Erythroblast (primary cell): ENCODE measurements around the gene CALY.

Source experiments
- DNase-seq, 2 experiments: peaks; one replicate each; lab custom pipeline; 2025; lab: John Stamatoyannopoulos, UW
- GATA1 ChIP-seq: IDR thresholded peaks from 2 replicates; pipeline ENCODE4 v1.6.1; 2011; ENCODE audit warnings: low read depth, mild to moderate bottlenecking, control low read depth, low read length, moderate library complexity
- POLR2A ChIP-seq: IDR thresholded peaks from 2 replicates; pipeline ENCODE4 v1.6.1; 2011; ENCODE audit warnings: mild to moderate bottlenecking, low read length

Gene CALY

DNA sequence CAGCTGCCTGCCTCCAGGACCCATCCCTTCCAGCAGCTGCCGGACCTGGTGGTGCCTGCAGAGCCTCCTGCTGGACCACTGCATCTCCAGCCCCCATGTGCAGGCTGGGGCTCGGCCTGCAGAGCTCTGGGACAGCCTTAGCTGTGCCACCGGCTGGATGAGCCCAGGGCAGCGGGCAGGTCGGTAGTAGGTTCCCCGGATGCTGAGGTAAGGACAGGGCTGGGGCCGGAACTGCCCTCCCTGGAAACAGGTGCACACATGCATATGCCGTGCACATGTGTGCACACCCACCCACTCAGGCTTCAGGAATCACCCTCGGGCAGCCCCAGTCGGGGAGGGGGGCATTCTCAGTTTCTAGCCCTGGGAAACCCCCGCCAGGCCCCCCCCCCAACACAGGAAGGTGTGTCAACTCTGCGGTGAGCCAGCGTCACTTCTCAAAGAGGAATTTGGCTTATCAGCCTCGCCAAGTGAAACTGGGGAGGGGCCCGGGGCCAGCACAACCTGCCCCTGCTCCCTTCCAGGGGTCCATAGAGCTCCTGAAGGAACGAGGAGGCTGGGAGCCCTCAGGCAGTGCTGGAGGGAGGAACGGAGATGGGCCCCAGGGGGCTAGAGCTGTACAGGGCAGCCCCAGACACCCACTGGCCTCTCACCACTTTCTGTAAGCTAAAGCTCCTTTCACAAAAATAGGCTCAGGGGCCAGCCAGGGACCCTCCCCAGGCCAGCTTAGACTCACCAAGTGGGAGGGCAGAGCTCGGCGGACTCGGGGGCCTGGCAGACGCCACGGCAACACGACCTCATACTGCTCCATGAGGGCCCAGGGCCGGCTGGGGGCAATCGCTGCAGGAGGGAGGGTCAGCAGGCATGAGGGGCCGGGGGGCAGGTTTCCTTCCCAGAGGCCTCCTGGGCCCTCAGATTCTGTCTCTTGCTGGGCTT, 61.7 kb downstream of the CALY start:
- TF ChIP-seq POLR2A, result no peak
- TF ChIP-seq GATA1, result no peak
- peak; percentile 69 for DNase-seq
